HepG2 (cell line): ENCODE data around the gene BCAS3.

Experiments used
- AGO1 ChIP-seq: fragments of 200-400 bp; formaldehyde crosslinking; IDR thresholded peaks from 2 replicates; pipeline ENCODE4 v1.6.1; 2017; ENCODE audit warnings: mild to moderate bottlenecking, low read depth, low read length, moderate library complexity; ENCODE audit not compliant: poor library complexity, severe bottlenecking
- CEBPG ChIP-seq: IDR thresholded peaks from 2 replicates; pipeline ENCODE4 v1.6.1; 2016
- CTCF ChIP-seq: sonication (generic); formaldehyde crosslinking; IDR thresholded peaks from 2 replicates; pipeline ENCODE4 v1.5.0; 2020; ENCODE audit warnings: mild to moderate bottlenecking, missing genetic modification reagents, moderate library complexity
- HOXA9 ChIP-seq: sonication (generic); formaldehyde crosslinking; IDR thresholded peaks from 2 replicates; pipeline ENCODE4 v1.8.1; 2022; ENCODE audit warnings: missing genetic modification reagents, mild to moderate bottlenecking, moderate library complexity, borderline replicate concordance
- NFYB ChIP-seq: sonication (generic); formaldehyde crosslinking; IDR thresholded peaks from 2 replicates; pipeline ENCODE4 v1.4.0; 2020; ENCODE audit warnings: missing genetic modification reagents
- POLR2A ChIP-seq, 2 experiments: IDR thresholded peaks; 2 replicates each; pipeline ENCODE4 v1.6.1; 2011; ENCODE audit warnings: low read depth in 2 of 2, low read length in 2 of 2, mild to moderate bottlenecking in 1 of 2, moderate library complexity in 1 of 2; ENCODE audit not compliant: insufficient read depth in 1 of 2
- RBFOX2 ChIP-seq: fragments of 200-400 bp; formaldehyde crosslinking; IDR thresholded peaks from 2 replicates; pipeline ENCODE4 v1.6.1; 2017; ENCODE audit warnings: low read depth, mild to moderate bottlenecking, low read length
- RBM22 ChIP-seq: fragments of 200-400 bp; formaldehyde crosslinking; optimal IDR thresholded peaks from 2 replicates; pipeline ENCODE3; 2017; ENCODE audit warnings: mild to moderate bottlenecking, low read length, moderate library complexity
- SRF ChIP-seq: IDR thresholded peaks from 2 replicates; pipeline ENCODE4 v1.6.1; 2011; ENCODE audit warnings: mild to moderate bottlenecking, low read depth, low read length, moderate library complexity
- ZNF232 ChIP-seq: sonication (generic); formaldehyde crosslinking; IDR thresholded peaks from 2 replicates; pipeline ENCODE4 v1.4.0; 2020; ENCODE audit warnings: missing genetic modification reagents, borderline replicate concordance
- TF ChIP-seq, protein P1 (sequence below): sonication (generic); formaldehyde crosslinking; IDR thresholded peaks from 2 replicates; pipeline ENCODE4 v1.4.0; 2020; ENCODE audit warnings: missing genetic modification reagents
- TF ChIP-seq, protein P2 (sequence below): sonication (generic); formaldehyde crosslinking; IDR thresholded peaks from 2 replicates; pipeline ENCODE4 v1.5.0; 2020; ENCODE audit warnings: missing genetic modification reagents
- TF ChIP-seq, protein P3 (sequence below): sonication (generic); formaldehyde crosslinking; conservative IDR thresholded peaks from 2 replicates; pipeline ENCODE4 v1.8.0; 2022; ENCODE audit warnings: mild to moderate bottlenecking, moderate library complexity, missing genetic modification reagents

DNA sequence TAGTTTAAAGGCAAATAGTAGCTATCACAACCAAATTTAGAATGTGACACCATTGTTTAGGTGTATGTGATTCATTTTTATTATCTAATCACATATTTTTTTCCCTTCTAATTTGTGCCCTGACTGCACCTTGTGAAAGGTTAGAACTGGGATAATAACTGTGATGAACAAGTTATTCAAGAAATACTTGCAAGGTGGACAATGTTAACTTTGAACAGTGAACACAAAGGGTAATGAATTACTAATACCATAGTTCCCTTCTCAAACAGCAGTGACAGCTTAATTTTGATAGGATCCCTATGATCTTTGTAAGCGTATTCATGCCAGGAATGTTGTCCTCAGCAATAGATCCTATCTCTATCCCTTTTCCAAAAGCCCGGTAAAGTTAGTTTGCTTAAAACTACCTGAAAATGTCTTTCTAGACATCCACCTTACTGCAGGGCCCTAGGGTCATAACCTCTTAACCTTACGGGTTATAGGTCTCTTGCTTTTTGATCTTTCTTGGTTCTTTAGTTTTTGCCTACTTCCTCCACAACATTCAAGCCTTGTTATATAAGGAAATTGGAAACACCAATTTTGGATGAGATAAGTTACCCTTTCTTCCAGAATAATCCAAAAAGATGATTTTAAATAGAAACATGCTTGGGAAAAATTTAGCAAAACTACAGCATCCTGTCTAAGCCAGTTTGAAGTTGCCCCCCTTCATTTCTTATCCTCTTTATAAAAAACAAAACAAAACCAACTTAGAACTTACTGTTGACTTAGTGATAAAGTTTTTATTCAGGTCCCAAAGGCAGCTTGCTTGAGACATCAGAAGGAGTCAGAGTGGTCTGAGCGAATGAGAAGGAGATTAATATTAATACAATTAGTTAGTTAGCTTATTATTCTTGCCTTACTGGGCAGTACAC is 522.0 kb downstream of the BCAS3 start:
- TF ChIP-seq ZNF232 (CRISPR knock-in tag): no peak
- TF ChIP-seq AGO1: no peak
- no peak for TF ChIP-seq CEBPG
- TF ChIP-seq POLR2A (IDR thresholded peaks at IDR 0.05; ENCODE audit: insufficient read depth in 1 of 2, low read depth in 2 of 2, low read length in 2 of 2): no peak
- TF ChIP-seq NFYB (CRISPR knock-in tag): no peak
- TF ChIP-seq CTCF: no peak
- TF ChIP-seq, protein P1, sequence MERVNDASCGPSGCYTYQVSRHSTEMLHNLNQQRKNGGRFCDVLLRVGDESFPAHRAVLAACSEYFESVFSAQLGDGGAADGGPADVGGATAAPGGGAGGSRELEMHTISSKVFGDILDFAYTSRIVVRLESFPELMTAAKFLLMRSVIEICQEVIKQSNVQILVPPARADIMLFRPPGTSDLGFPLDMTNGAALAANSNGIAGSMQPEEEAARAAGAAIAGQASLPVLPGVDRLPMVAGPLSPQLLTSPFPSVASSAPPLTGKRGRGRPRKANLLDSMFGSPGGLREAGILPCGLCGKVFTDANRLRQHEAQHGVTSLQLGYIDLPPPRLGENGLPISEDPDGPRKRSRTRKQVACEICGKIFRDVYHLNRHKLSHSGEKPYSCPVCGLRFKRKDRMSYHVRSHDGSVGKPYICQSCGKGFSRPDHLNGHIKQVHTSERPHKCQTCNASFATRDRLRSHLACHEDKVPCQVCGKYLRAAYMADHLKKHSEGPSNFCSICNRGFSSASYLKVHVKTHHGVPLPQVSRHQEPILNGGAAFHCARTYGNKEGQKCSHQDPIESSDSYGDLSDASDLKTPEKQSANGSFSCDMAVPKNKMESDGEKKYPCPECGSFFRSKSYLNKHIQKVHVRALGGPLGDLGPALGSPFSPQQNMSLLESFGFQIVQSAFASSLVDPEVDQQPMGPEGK (CRISPR knock-in tag): no peak
- no peak for TF ChIP-seq SRF
- no peak for TF ChIP-seq HOXA9 (CRISPR knock-in tag)
- TF ChIP-seq, protein P2, sequence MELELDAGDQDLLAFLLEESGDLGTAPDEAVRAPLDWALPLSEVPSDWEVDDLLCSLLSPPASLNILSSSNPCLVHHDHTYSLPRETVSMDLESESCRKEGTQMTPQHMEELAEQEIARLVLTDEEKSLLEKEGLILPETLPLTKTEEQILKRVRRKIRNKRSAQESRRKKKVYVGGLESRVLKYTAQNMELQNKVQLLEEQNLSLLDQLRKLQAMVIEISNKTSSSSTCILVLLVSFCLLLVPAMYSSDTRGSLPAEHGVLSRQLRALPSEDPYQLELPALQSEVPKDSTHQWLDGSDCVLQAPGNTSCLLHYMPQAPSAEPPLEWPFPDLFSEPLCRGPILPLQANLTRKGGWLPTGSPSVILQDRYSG (CRISPR knock-in tag): no peak
- TF ChIP-seq, protein P3, sequence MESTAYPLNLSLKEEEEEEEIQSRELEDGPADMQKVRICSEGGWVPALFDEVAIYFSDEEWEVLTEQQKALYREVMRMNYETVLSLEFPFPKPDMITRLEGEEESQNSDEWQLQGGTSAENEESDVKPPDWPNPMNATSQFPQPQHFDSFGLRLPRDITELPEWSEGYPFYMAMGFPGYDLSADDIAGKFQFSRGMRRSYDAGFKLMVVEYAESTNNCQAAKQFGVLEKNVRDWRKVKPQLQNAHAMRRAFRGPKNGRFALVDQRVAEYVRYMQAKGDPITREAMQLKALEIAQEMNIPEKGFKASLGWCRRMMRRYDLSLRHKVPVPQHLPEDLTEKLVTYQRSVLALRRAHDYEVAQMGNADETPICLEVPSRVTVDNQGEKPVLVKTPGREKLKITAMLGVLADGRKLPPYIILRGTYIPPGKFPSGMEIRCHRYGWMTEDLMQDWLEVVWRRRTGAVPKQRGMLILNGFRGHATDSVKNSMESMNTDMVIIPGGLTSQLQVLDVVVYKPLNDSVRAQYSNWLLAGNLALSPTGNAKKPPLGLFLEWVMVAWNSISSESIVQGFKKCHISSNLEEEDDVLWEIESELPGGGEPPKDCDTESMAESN (CRISPR knock-in tag): no peak
- no peak for TF ChIP-seq RBFOX2
- TF ChIP-seq RBM22: no peak
